OCI-LY7 (cell line): ENCODE data around the gene TMC8.

ENCODE experiments used
- EZH2phosphoT487 ChIP-seq: fragments of 200-600 bp; sonication (generic); IDR thresholded peaks from 2 replicates; pipeline ENCODE4 v1.6.1; 2018; ENCODE audit warnings: low read depth, borderline replicate concordance, mild to moderate bottlenecking, mixed run types, antibody characterized with exemption, low read length, moderate library complexity, mixed read lengths
- TF ChIP-seq, protein P1 (sequence below): fragments of 200-600 bp; sonication (generic); conservative IDR thresholded peaks from 2 replicates; pipeline ENCODE4 v1.5.1; 2014; ENCODE audit warnings: mild to moderate bottlenecking, antibody characterized with exemption, low read length, moderate library complexity, mixed read lengths

DNA sequence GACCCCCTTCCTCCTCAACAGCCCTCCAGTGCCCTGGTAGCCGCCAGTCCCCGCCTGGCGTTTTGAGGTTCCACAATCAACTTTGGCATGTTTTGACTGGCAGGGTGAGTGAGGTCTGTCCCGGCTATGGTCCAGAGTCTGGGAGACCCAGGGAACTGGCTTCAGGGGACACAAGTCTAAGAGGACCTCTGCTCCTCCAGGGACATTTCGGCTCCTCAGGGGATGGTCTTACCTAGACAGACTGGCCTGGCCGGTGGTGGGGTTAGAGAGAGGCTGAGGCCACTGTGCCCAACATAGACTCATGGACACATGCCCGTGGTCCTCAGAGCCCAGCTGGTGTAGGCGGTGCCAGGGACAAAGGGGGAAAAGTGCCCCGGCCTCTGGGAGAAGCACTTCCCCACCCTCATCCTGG lies 2.2 kb downstream of the TMC8 start:
- TF ChIP-seq, protein P1, sequence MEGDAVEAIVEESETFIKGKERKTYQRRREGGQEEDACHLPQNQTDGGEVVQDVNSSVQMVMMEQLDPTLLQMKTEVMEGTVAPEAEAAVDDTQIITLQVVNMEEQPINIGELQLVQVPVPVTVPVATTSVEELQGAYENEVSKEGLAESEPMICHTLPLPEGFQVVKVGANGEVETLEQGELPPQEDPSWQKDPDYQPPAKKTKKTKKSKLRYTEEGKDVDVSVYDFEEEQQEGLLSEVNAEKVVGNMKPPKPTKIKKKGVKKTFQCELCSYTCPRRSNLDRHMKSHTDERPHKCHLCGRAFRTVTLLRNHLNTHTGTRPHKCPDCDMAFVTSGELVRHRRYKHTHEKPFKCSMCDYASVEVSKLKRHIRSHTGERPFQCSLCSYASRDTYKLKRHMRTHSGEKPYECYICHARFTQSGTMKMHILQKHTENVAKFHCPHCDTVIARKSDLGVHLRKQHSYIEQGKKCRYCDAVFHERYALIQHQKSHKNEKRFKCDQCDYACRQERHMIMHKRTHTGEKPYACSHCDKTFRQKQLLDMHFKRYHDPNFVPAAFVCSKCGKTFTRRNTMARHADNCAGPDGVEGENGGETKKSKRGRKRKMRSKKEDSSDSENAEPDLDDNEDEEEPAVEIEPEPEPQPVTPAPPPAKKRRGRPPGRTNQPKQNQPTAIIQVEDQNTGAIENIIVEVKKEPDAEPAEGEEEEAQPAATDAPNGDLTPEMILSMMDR, result no peak
- no peak for TF ChIP-seq EZH2phosphoT487
